HepG2 (cell line): Measurements from ENCODE around the gene AKAP12. TPM values are rescaled to one million over a fixed set of nuclear protein-coding genes. Genes with fewer than 3 reads are reported as not detected.

Experiments
- AFF4 ChIP-seq: sonication (generic); formaldehyde crosslinking; IDR thresholded peaks from 2 replicates; pipeline ENCODE4 v1.4.0; 2020; ENCODE audit warnings: missing genetic modification reagents
- FOXK2 ChIP-seq: fragments of 450-650 bp; IDR thresholded peaks from 2 replicates; pipeline ENCODE4 v1.6.1; 2016
- HES4 ChIP-seq: sonication (generic); formaldehyde crosslinking; IDR thresholded peaks from 2 replicates; pipeline ENCODE4 v1.9.0; 2021; ENCODE audit warnings: mild to moderate bottlenecking, missing genetic modification reagents, borderline replicate concordance
- MEF2D ChIP-seq: sonication (generic); formaldehyde crosslinking; IDR thresholded peaks from 2 replicates; pipeline ENCODE4 v1.5.1; 2020; ENCODE audit warnings: mild to moderate bottlenecking, missing genetic modification reagents
- MTF2 ChIP-seq: sonication (generic); formaldehyde crosslinking; IDR thresholded peaks from 2 replicates; pipeline ENCODE4 v1.5.0; 2020; ENCODE audit warnings: missing genetic modification reagents, borderline replicate concordance
- REL ChIP-seq: sonication (generic); formaldehyde crosslinking; conservative IDR thresholded peaks from 2 replicates; pipeline ENCODE4 v1.8.0; 2022; ENCODE audit warnings: mild to moderate bottlenecking, missing genetic modification reagents, moderate library complexity
- RELA ChIP-seq: sonication (generic); formaldehyde crosslinking; IDR thresholded peaks from 2 replicates; pipeline ENCODE4 v1.4.0; 2020; ENCODE audit warnings: missing genetic modification reagents
- RORA ChIP-seq: sonication (generic); formaldehyde crosslinking; IDR thresholded peaks from 2 replicates; pipeline ENCODE4 v1.5.0; 2020; ENCODE audit warnings: mild to moderate bottlenecking, missing genetic modification reagents, moderate library complexity
- TBL1XR1 ChIP-seq: fragments of 150-350 bp; IDR thresholded peaks from 2 replicates; pipeline ENCODE4 v1.6.1; 2014; ENCODE audit warnings: borderline replicate concordance, low read length; ENCODE audit not compliant: partially characterized antibody
- WIZ ChIP-seq: sonication (generic); formaldehyde crosslinking; IDR thresholded peaks from 2 replicates; pipeline ENCODE4 v1.5.1; 2020; ENCODE audit warnings: mild to moderate bottlenecking, missing genetic modification reagents
- ZFX ChIP-seq: sonication (generic); formaldehyde crosslinking; IDR thresholded peaks from 2 replicates; pipeline ENCODE4 v1.4.0; 2020; ENCODE audit warnings: mild to moderate bottlenecking, low read depth, missing genetic modification reagents, moderate library complexity
- ZMAT3 ChIP-seq: sonication (generic); formaldehyde crosslinking; conservative IDR thresholded peaks from 2 replicates; pipeline ENCODE4 v1.7.0; 2021; ENCODE audit warnings: missing genetic modification reagents
- ZNF468 ChIP-seq: sonication (generic); formaldehyde crosslinking; IDR thresholded peaks from 2 replicates; pipeline ENCODE4 v1.8.0; 2022; ENCODE audit warnings: mild to moderate bottlenecking, moderate library complexity, missing genetic modification reagents
- ZNF652 ChIP-seq: IDR thresholded peaks from 2 replicates; pipeline ENCODE4 v1.6.1; 2016; ENCODE audit warnings: low read depth, borderline replicate concordance
- ZNF746 ChIP-seq: sonication (generic); formaldehyde crosslinking; IDR thresholded peaks from 2 replicates; pipeline ENCODE4 v1.8.0; 2022; ENCODE audit warnings: mild to moderate bottlenecking, missing genetic modification reagents
- polyA plus RNA-seq, 8 experiments: library from polyadenylated mRNA; depleted of rRNA in 3 of 8; stranded (reverse) in 7 of 8; unstranded in 1 of 8; fragments of >200 nt; fragmentation: Illumina TruSeq in 4 of 8; extraction: Trizol in 4 of 8; gene quantifications; 2 replicates each; pipeline versions ENCODE4 v1.2.1 to v1.2.3, GENCODE V29; 2011 to 2016; ENCODE audit warnings: low read depth in 4 of 8, missing spikeins in 1 of 8, mixed read lengths in 1 of 8; ENCODE audit not compliant: insufficient read depth in 1 of 8
- total RNA-seq, 5 experiments: library from RNA; depleted of rRNA; stranded (reverse); fragments of >200 nt; fragmentation: Illumina TruSeq; extraction: Trizol; gene quantifications; 2 replicates each; pipeline ENCODE4 v1.2.3, GENCODE V29; 2016; ENCODE audit warnings: low read depth in 1 of 5
- TF ChIP-seq, protein P1 (sequence below): sonication (generic); formaldehyde crosslinking; IDR thresholded peaks from 2 replicates; pipeline ENCODE4 v1.5.0; 2020; ENCODE audit warnings: missing genetic modification reagents, mild to moderate bottlenecking, borderline replicate concordance
- TF ChIP-seq, protein P2 (sequence below): sonication (generic); formaldehyde crosslinking; IDR thresholded peaks from 2 replicates; pipeline ENCODE4 v1.5.0; 2020; ENCODE audit warnings: mild to moderate bottlenecking, missing genetic modification reagents
- TF ChIP-seq, protein P3 (sequence below): sonication (generic); formaldehyde crosslinking; IDR thresholded peaks from 2 replicates; pipeline ENCODE4 v1.4.0; 2020; ENCODE audit warnings: mild to moderate bottlenecking, missing genetic modification reagents

Gene AKAP12
- total and polyA plus RNA-seq, 2 of the 13 experiments (the other 11 are each of a cell fraction or from before 2014, with no cell fraction given), result 10.6 to 19.0 TPM

- TF ChIP-seq REL (no peak), ZNF746 (CRISPR knock-in tag) (0 out of 2 replicates have a peak, but pooled peaks have one; percentile 39), RELA (CRISPR knock-in tag) (no peak; the same call in 1 of the 2 replicates), WIZ (CRISPR knock-in tag) (no peak), MTF2 (CRISPR knock-in tag) (peak; percentile 72; the same call in 1 of the 2 replicates), FOXK2 (no peak), TBL1XR1 (no peak), AFF4 (CRISPR knock-in tag) (no peak), RORA (CRISPR knock-in tag) (no peak), ZNF468 (CRISPR knock-in tag) (no peak), MEF2D (no peak), HES4 (CRISPR knock-in tag) (no peak), ZNF652 (CRISPR knock-in tag) (no peak), ZMAT3 (no peak), ZFX (CRISPR knock-in tag) (no peak)
- TF ChIP-seq, protein P1, sequence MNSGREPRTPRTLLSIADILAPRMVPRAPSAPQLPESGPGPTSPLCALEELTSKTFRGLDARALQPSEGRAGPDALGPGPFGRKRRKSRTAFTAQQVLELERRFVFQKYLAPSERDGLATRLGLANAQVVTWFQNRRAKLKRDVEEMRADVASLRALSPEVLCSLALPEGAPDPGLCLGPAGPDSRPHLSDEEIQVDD (CRISPR knock-in tag), result no peak
- TF ChIP-seq, protein P2, sequence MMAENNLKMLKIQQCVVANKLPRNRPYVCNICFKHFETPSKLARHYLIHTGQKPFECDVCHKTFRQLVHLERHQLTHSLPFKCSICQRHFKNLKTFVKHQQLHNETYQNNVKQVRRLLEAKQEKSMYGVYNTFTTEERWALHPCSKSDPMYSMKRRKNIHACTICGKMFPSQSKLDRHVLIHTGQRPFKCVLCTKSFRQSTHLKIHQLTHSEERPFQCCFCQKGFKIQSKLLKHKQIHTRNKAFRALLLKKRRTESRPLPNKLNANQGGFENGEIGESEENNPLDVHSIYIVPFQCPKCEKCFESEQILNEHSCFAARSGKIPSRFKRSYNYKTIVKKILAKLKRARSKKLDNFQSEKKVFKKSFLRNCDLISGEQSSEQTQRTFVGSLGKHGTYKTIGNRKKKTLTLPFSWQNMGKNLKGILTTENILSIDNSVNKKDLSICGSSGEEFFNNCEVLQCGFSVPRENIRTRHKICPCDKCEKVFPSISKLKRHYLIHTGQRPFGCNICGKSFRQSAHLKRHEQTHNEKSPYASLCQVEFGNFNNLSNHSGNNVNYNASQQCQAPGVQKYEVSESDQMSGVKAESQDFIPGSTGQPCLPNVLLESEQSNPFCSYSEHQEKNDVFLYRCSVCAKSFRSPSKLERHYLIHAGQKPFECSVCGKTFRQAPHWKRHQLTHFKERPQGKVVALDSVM (CRISPR knock-in tag), result 0 out of 2 replicates have a peak, but pooled peaks have one; percentile 13
- TF ChIP-seq, protein P3, sequence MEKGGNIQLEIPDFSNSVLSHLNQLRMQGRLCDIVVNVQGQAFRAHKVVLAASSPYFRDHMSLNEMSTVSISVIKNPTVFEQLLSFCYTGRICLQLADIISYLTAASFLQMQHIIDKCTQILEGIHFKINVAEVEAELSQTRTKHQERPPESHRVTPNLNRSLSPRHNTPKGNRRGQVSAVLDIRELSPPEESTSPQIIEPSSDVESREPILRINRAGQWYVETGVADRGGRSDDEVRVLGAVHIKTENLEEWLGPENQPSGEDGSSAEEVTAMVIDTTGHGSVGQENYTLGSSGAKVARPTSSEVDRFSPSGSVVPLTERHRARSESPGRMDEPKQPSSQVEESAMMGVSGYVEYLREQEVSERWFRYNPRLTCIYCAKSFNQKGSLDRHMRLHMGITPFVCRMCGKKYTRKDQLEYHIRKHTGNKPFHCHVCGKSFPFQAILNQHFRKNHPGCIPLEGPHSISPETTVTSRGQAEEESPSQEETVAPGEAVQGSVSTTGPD (CRISPR knock-in tag), result no peak
Observed at GRCh38 chr6:151323791-151324487, 84.2 kb downstream of the AKAP12 start (continued).
